ENCODE data around the gene KLHL40.

KLHL40 gene

GRCh38 chr3:42685363-42685881 is at the start of gene KLHL40:
KLHL40 (plus strand) TSS chr3:42685537; CDS start chr3:42685619, 82 bp downstream.
- no peak for DNase-seq (ENCODE audit: low spot score)

- no peak for DNase-seq (ENCODE audit: low spot score)
Observed at GRCh38 chr3:42637001-42637400, 48.3 kb upstream of the KLHL40 start.

- no peak for DNase-seq (ENCODE audit: low spot score)
Observed at GRCh38 chr3:42638339-42638842, 46.9 kb upstream of the KLHL40 start.

- DNase-seq (ENCODE audit: low spot score), result no peak
Observed at GRCh38 chr3:42639192-42639591, 46.1 kb upstream of the KLHL40 start.

- DNase-seq (ENCODE audit: low spot score), result no peak
Observed at GRCh38 chr3:42640129-42640528, 45.2 kb upstream of the KLHL40 start.

- no peak for DNase-seq (ENCODE audit: low spot score)
Observed at GRCh38 chr3:42640771-42641370, 44.5 kb upstream of the KLHL40 start.

GRCh38 chr3:42647821-42648459 is 37.4 kb upstream of the KLHL40 start:
- no peak for DNase-seq (ENCODE audit: low spot score)

GRCh38 chr3:42649006-42649405 is 36.3 kb upstream of the KLHL40 start:
- DNase-seq (ENCODE audit: low spot score), result peak; percentile 69

GRCh38 chr3:42649783-42650182 is 35.6 kb upstream of the KLHL40 start:
- DNase-seq (ENCODE audit: low spot score), result no peak

- no peak for DNase-seq (ENCODE audit: low spot score)
Observed at GRCh38 chr3:42651248-42652091, 33.9 kb upstream of the KLHL40 start.

GRCh38 chr3:42652251-42652610 is 33.1 kb upstream of the KLHL40 start:
- no peak for DNase-seq (ENCODE audit: low spot score)

GRCh38 chr3:42652611-42653302 is 32.6 kb upstream of the KLHL40 start:
- DNase-seq (ENCODE audit: low spot score), result no peak

- no peak for DNase-seq (ENCODE audit: low spot score)
Observed at GRCh38 chr3:42653303-42653559, 32.1 kb upstream of the KLHL40 start.

GRCh38 chr3:42653560-42654330 is 31.6 kb upstream of the KLHL40 start, which contains the start of gene ZBTB47:
ZBTB47 (plus strand) TSS chr3:42653697; CDS start chr3:42658356, 4,659 bp downstream.
- DNase-seq (ENCODE audit: low spot score), result no peak

- no peak for DNase-seq (ENCODE audit: low spot score)
Observed at GRCh38 chr3:42654331-42655201, 30.8 kb upstream of the KLHL40 start.

GRCh38 chr3:42655331-42655888 is 29.9 kb upstream of the KLHL40 start:
- no peak for DNase-seq (ENCODE audit: low spot score)

GRCh38 chr3:42655980-42656679 is 29.2 kb upstream of the KLHL40 start:
- DNase-seq (ENCODE audit: low spot score), result no peak

- DNase-seq (ENCODE audit: low spot score), result no peak
Observed at GRCh38 chr3:42656680-42657610, 28.4 kb upstream of the KLHL40 start.

Measured in COLO829 (cell line).